ENCODE data around the gene SMURF2.
"Not testable (repeated sequence)": the region's sequence is repeated elsewhere in the genome, so short reads cannot be mapped to it uniquely, and the experiment has no call there.

The SMURF2 gene

GRCh38 chr17:64661976-64662773, at the start of gene SMURF2:
Gene SMURF2 (minus strand): TSS chr17:64662307. CDS start chr17:64661880, 427 bp downstream.
- peak; percentile 44 to 63 for DNase-seq (ENCODE audit: low read depth in 2 of 2, low spot score in 1 of 2)

GRCh38 chr17:64709481-64709880, 47.4 kb upstream of the SMURF2 start:
- no peak for DNase-seq (ENCODE audit: low read depth in 2 of 2, low spot score in 1 of 2)

GRCh38 chr17:64707050-64707591, 45.0 kb upstream of the SMURF2 start:
- DNase-seq (ENCODE audit: low read depth in 2 of 2, low spot score in 1 of 2) = no peak

- DNase-seq (ENCODE audit: low read depth in 2 of 2, low spot score in 1 of 2) = no peak
These were observed 44.3 kb upstream of the SMURF2 start for GRCh38 chr17:64706224-64707049.

GRCh38 chr17:64702815-64703214, 40.7 kb upstream of the SMURF2 start:
- no peak for DNase-seq (ENCODE audit: low read depth in 2 of 2, low spot score in 1 of 2)

DNA sequence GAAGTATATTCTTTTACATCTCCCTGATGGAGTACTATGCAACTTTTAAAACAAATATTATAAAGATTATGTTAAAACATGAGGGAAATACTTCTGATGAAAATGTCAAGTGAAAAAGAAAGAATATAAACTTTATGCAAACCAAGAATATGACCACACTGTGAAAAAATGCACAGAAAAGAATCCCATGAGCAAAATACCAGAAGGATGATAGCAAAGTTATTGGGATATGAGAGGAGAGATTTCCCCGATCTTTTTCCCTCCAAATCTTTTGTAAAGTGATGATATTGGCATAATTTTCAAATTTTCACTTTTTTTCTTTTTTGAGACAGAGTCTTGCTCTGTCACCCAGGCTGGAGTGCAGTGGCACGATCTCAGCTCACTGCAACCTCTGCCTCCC, 36.6 kb upstream of the SMURF2 start:
- no peak for DNase-seq (ENCODE audit: low read depth in 2 of 2, low spot score in 1 of 2)

GRCh38 chr17:64694207-64694606, 32.1 kb upstream of the SMURF2 start:
- no peak for DNase-seq (ENCODE audit: low read depth in 2 of 2, low spot score in 1 of 2)

- DNase-seq (ENCODE audit: low read depth in 2 of 2, low spot score in 1 of 2) = no peak
These were observed 30.1 kb upstream of the SMURF2 start for GRCh38 chr17:64692187-64692586.

DNA sequence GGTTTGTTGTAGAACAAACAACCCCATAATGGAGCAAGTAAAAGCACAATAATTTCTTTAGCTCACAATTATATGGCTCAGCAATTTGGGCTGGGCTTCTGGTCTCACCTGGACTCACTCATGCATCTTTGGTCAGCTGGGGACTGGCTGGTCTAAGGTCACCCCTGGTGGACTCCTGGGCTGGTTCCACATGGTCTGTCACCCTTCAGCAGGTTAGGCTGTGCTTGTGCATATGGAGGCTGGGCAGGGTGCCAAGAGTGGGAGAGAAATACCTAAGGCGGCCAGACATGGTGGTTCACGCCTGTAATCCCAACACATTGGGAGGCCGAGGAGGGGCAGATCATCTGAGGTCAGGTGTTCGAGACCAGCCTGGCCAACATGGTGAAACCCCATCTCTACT, 27.0 kb upstream of the SMURF2 start:
- DNase-seq (ENCODE audit: low read depth in 2 of 2, low spot score in 1 of 2) = no peak

DNA sequence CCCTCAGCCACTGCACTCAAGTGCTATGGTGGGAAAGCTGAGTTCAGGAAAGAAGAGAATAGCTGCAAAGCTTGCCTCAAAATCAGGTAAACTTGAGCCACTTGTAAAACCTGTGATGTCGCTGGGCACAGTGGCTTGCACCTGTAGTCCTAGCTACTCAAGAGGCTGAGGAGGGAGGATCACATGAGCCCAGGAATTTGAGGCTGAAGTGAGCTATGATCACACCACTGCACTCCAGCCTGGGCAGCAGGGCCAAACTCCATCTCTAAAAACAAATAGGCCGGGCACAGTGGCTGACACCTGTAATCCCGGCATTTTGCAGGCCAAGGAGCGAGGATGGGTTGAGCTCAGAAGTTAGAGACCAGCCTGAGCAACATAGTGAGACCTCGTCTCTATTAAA, 26.4 kb upstream of the SMURF2 start:
- DNase-seq (ENCODE audit: low read depth in 2 of 2, low spot score in 1 of 2) = no peak

DNA sequence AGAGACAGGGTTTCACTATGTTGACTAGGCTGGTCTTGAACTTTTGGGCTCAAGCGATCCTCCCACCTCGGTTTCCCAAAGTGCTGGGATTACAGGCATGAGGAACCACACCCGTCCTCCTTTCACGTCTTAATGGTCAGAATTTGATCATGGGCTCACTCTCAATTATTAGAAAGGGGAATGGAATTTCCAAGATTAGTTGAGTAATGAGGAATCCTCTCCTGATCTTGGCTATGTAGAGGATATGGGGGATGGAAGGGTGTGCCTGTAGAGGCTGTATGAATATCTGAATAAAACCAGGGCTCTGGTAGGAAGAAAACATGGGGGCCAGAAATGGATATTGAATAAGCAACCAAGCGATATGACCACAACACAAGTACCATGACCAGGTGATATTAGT, 25.9 kb upstream of the SMURF2 start:
- no peak for DNase-seq (ENCODE audit: low read depth in 2 of 2, low spot score in 1 of 2)

DNA sequence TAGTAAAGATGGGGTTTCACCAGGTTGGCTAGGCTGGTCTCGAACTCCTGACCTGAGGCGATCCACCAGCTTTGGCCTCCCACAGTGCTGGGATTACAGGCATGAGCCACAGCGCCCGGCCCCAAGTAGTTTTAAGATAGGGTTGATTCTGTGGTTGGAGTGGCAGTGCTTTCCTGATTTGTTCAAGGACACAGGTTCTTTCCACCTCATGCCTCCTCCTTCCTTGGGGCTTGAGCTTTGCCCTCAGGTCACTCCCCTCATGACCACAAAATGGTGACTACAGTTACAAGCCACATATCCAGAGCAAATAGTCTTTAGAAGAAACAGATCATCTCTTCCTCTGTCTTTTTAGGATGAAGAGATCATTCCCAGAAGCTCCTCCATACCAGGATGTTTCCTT, 25.3 kb upstream of the SMURF2 start:
- DNase-seq (ENCODE audit: low read depth in 2 of 2, low spot score in 1 of 2) = no peak

DNA sequence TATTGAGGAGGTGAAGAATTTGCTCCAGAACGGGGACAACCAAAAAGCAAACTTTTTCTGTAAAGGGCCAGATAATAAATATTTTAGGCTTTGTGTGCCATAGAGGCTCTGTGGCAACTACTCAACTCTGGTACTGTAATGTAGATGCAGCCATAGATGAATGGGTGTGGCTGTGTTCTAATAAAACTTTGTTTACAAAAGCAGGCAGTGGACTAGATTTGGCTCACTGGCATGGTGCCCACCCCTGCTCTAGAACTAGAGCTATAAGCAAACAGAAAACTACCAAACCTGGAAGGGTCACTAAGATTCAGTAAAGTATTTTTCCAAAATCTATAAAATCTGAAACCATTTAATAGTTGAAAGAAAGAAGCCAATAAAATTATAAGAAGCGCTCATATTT, 24.6 kb upstream of the SMURF2 start:
- DNase-seq (ENCODE audit: low read depth in 2 of 2, low spot score in 1 of 2) = no peak

DNA sequence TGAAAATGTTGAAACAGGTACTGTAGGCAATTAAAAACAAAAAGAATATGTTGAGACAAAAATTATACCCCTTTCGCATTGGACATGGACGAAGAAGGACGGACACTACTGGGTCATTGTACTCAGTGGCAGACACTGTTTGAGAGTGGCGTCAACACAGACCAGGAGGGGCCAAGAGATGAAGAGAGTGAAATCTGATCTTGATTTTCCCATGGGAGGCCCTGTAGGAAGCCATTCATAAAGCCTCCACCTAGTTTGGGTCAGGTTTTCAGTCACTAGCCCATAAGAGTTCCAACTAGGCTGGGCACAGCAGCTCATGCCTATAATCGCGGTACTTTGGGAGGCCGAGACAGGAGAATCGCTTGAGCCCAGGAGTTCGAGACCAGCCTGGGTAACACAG, 23.6 kb upstream of the SMURF2 start:
- no peak for DNase-seq (ENCODE audit: low read depth in 2 of 2, low spot score in 1 of 2)

- DNase-seq (ENCODE audit: low read depth in 2 of 2, low spot score in 1 of 2) = no peak
These were observed 21.7 kb upstream of the SMURF2 start for GRCh38 chr17:64683796-64684195.

GRCh38 chr17:64682261-64683181, 20.4 kb upstream of the SMURF2 start:
- DNase-seq (ENCODE audit: low read depth in 2 of 2, low spot score in 1 of 2) = no peak

- no peak for DNase-seq (ENCODE audit: low read depth in 2 of 2, low spot score in 1 of 2)
These were observed 17.7 kb upstream of the SMURF2 start for GRCh38 chr17:64679710-64680216.

- DNase-seq (ENCODE audit: low read depth in 2 of 2, low spot score in 1 of 2) = no peak
These were observed 14.7 kb upstream of the SMURF2 start for GRCh38 chr17:64676763-64677162.

GRCh38 chr17:64670843-64671590, 8.9 kb upstream of the SMURF2 start:
- not testable (repeated sequence) for DNase-seq (ENCODE audit: low read depth in 2 of 2, low spot score in 1 of 2)
